ENCODE results near the gene YPEL3. TPM values are rescaled to one million over a fixed set of nuclear protein-coding genes. Genes with fewer than 3 reads are reported as not detected.

The YPEL3 gene
- total RNA-seq, 1 donor from 2014 or later = 23.6 TPM

GRCh38 chr16:30069611-30070462, 26.2 kb downstream of the YPEL3 start:
- no peak for DNase-seq (ENCODE audit: low spot score)

GRCh38 chr16:30068750-30069610, 27.0 kb downstream of the YPEL3 start:
- no peak for DNase-seq (ENCODE audit: low spot score)

GRCh38 chr16:30068333-30068732, 27.7 kb downstream of the YPEL3 start:
- DNase-seq (ENCODE audit: low spot score) = no peak

- no peak for DNase-seq (ENCODE audit: low spot score)
These were observed 28.5 kb downstream of the YPEL3 start for GRCh38 chr16:30067584-30067916.

GRCh38 chr16:30066761-30067583, 29.0 kb downstream of the YPEL3 start:
- DNase-seq (ENCODE audit: low spot score) = no peak

- no peak for DNase-seq (ENCODE audit: low spot score)
These were observed 29.9 kb downstream of the YPEL3 start for GRCh38 chr16:30065943-30066760.

GRCh38 chr16:30065102-30065942, 30.7 kb downstream of the YPEL3 start, which contains the start of gene ALDOA:
ALDOA (plus strand) TSS chr16:30065760; CDS start chr16:30066898, 1,138 bp downstream.
- DNase-seq (ENCODE audit: low spot score) = peak; percentile 99

- DNase-seq (ENCODE audit: low spot score) = no peak
These were observed 31.3 kb downstream of the YPEL3 start for GRCh38 chr16:30064729-30065101.

- DNase-seq (ENCODE audit: low spot score) = peak; percentile 80
These were observed 31.9 kb downstream of the YPEL3 start for GRCh38 chr16:30063893-30064728.

GRCh38 chr16:30063278-30063892, 32.6 kb downstream of the YPEL3 start:
- no peak for DNase-seq (ENCODE audit: low spot score)

GRCh38 chr16:30060836-30061554, 35.0 kb downstream of the YPEL3 start:
- no peak for DNase-seq (ENCODE audit: low spot score)

- DNase-seq (ENCODE audit: low spot score) = peak; percentile 53
These were observed 35.7 kb downstream of the YPEL3 start for GRCh38 chr16:30060346-30060745.

GRCh38 chr16:30054959-30055553, 41.0 kb downstream of the YPEL3 start:
- no peak for DNase-seq (ENCODE audit: low spot score)

- no peak for DNase-seq (ENCODE audit: low spot score)
These were observed 41.6 kb downstream of the YPEL3 start for GRCh38 chr16:30054451-30054850.

- DNase-seq (ENCODE audit: low spot score) = peak; percentile 52
These were observed 42.5 kb downstream of the YPEL3 start for GRCh38 chr16:30053376-30054015.

- DNase-seq (ENCODE audit: low spot score) = peak; percentile 89
These were observed 43.2 kb downstream of the YPEL3 start for GRCh38 chr16:30052671-30053372.
